ENCODE results near the gene TRPT1. TPM values are rescaled to one million over a fixed set of nuclear protein-coding genes. Genes with fewer than 3 reads are reported as not detected.

Gene TRPT1
- polyA plus RNA-seq, 3 donors: 24.8 to 34.6 (median 31.6) TPM

DNA sequence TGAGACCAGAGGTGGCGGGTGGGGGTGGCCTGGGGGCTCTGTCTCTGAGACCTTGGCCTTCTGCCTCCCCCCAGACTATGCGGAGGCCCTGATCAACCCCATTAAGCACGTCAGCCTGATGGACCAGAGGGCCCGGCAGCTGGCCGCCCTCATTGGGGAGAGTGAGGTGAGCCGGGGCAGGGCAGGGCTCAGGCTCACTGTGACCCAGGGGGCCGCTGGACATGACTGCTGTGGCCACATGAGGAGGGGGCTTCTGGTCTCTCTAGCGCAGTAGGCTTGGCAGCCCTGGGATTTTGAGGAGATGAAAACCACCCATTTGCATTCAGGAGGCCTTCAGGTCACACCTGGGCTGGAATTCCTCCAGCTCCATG, 37.9 kb upstream of the TRPT1 start:
- peaks cover 19 to 20% of the 10 kb centered on the region in 2 donors for H3K4me1 ChIP-seq (ENCODE audit: control insufficient read depth in 1 of 2, insufficient read depth in 2 of 2, low read length in 2 of 2)
- TF ChIP-seq, protein P1, sequence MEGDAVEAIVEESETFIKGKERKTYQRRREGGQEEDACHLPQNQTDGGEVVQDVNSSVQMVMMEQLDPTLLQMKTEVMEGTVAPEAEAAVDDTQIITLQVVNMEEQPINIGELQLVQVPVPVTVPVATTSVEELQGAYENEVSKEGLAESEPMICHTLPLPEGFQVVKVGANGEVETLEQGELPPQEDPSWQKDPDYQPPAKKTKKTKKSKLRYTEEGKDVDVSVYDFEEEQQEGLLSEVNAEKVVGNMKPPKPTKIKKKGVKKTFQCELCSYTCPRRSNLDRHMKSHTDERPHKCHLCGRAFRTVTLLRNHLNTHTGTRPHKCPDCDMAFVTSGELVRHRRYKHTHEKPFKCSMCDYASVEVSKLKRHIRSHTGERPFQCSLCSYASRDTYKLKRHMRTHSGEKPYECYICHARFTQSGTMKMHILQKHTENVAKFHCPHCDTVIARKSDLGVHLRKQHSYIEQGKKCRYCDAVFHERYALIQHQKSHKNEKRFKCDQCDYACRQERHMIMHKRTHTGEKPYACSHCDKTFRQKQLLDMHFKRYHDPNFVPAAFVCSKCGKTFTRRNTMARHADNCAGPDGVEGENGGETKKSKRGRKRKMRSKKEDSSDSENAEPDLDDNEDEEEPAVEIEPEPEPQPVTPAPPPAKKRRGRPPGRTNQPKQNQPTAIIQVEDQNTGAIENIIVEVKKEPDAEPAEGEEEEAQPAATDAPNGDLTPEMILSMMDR (IDR thresholded peaks at IDR 0.05): no peak

DNA sequence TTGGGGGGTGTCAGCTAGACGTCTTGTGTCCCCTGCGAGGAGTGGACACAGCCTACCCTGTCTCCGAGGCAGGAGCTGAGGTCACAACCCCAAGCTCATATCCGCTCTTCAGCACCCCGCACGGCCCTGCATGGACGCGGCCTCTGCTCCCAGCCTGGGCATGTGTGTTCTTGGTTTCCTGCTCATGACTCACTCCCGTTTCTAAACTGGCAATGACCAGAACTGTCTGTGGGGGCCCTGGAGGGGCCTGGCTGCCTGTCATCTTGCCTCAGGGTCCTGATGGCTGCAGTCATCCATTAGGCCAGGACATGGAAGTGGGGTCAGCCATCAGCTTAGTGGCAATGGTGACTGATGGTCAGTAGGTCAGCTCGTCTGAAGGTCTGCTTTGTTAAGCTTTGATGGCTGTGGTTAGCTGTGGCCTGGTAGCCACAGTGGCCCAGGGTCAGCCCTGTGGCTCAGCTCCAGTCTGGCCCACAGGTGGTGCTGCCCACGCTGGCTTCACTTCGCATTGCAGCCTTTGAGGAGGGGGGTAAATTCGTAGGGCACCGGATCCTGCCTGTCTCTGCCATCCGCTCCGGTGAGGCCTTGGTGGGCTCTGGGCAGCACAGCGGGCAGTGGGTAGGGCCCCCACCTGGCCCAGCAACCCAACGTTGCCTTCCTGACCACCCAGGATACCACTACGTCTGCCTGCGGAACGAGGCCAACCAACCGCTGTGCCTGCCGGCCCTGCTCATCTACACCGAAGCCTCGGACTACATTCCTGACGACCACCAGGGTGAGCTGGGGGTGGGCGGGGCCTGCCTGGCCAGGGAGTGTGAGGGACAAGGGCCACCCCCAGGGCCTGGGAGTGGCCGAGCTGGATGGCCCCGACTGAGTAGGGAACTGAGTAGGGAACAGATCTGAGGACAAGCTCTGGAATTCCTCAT, 37.3 kb upstream of the TRPT1 start:
- Mint-ChIP-seq H3K27me3 (ENCODE audit: low read depth in 3 of 3) (no peaks in the 10 kb centered on the region), H3K9me3 (peaks cover 0 to 4% (median 0%) of the 10 kb centered on the region in 7 donors), H3K36me3 (peaks cover 57 to 79% of the 10 kb centered on the region in 2 donors), H3K4me3 (no peak overlapping the region), H3K27ac (peak overlapping the region in 1 of 7 donors; percentile 59), H3K4me1 (peaks cover 10% of the 10 kb centered on the region)
- 87% methylated on average over 24 of the region's 29 CpGs for whole genome bisulfite sequencing (ENCODE audit: insufficient coverage)
- Histone ChIP-seq H3K4me2 (replicated peaks; ENCODE audit: extremely low read depth, low read length, poor library complexity, severe bottlenecking) (no peak overlapping the region), H3K4me1 (ENCODE audit: control insufficient read depth in 1 of 2, insufficient read depth in 2 of 2, low read length in 2 of 2) (peaks cover 12 to 13% of the 10 kb centered on the region in 2 donors), H3K4me3 (replicated peaks in 1 of 3; ENCODE audit: low read depth in 2 of 3, low read length in 3 of 3) (no peak overlapping the region), H3K27ac (ENCODE audit: low read depth in 1 of 2, low read length in 2 of 2) (no peak overlapping the region), H3K9me3 (replicated peaks in 1 of 2; ENCODE audit: control insufficient read depth in 1 of 2, insufficient read depth in 1 of 2, low read length in 2 of 2) (no peaks in the 10 kb centered on the region), H2AFZ (ENCODE audit: insufficient read depth, low read depth, low read length, poor library complexity, severe bottlenecking) (no peak overlapping the region), H3K79me2 (ENCODE audit: insufficient read depth, low read length) (no peaks in the 10 kb centered on the region), H3K36me3 (replicated peaks in 1 of 2; ENCODE audit: control insufficient read depth in 1 of 2, insufficient read depth in 2 of 2, low read length in 2 of 2) (peaks cover 80 to 83% of the 10 kb centered on the region in 2 donors), H3K27me3 (ENCODE audit: control insufficient read depth in 2 of 2, insufficient read depth in 2 of 2, low read length in 2 of 2) (no peaks in the 10 kb centered on the region), H3K9ac (ENCODE audit: insufficient read depth, low read length, poor library complexity, severe bottlenecking) (no peak overlapping the region), H4K20me1 (ENCODE audit: insufficient read depth, low read length) (peaks cover 7% of the 10 kb centered on the region)
- intact Hi-C loops (cut with micrococcal nuclease): no loop called here
- no peak for DNase-seq
- TF ChIP-seq, protein P1 (IDR thresholded peaks at IDR 0.05): no peak

More for the DNA sequence above, 37.9 kb upstream of the TRPT1 start:
- Mint-ChIP-seq H3K9me3 (peaks cover 0 to 4% (median 0%) of the 10 kb centered on the region in 7 donors), H3K4me3 (no peak overlapping the region), H3K27ac (no peak overlapping the region), H3K4me1 (peaks cover 17% of the 10 kb centered on the region), H3K36me3 (peaks cover 52 to 73% of the 10 kb centered on the region in 2 donors), H3K27me3 (ENCODE audit: low read depth in 3 of 3) (no peaks in the 10 kb centered on the region)
- Histone ChIP-seq H3K36me3 (replicated peaks in 1 of 2; ENCODE audit: control insufficient read depth in 1 of 2, insufficient read depth in 2 of 2, low read length in 2 of 2) (peaks cover 74 to 77% of the 10 kb centered on the region in 2 donors), H2AFZ (ENCODE audit: insufficient read depth, low read depth, low read length, poor library complexity, severe bottlenecking) (no peak overlapping the region), H3K9me3 (replicated peaks in 1 of 2; ENCODE audit: control insufficient read depth in 1 of 2, insufficient read depth in 1 of 2, low read length in 2 of 2) (no peaks in the 10 kb centered on the region), H3K27me3 (ENCODE audit: control insufficient read depth in 2 of 2, insufficient read depth in 2 of 2, low read length in 2 of 2) (no peaks in the 10 kb centered on the region), H4K20me1 (ENCODE audit: insufficient read depth, low read length) (peaks cover 7% of the 10 kb centered on the region), H3K4me2 (replicated peaks; ENCODE audit: extremely low read depth, low read length, poor library complexity, severe bottlenecking) (no peak overlapping the region), H3K4me3 (replicated peaks in 1 of 3; ENCODE audit: low read depth in 2 of 3, low read length in 3 of 3) (no peak overlapping the region), H3K9ac (ENCODE audit: insufficient read depth, low read length, poor library complexity, severe bottlenecking) (no peak overlapping the region), H3K79me2 (ENCODE audit: insufficient read depth, low read length) (no peaks in the 10 kb centered on the region), H3K27ac (ENCODE audit: low read depth in 1 of 2, low read length in 2 of 2) (no peak overlapping the region)
- intact Hi-C loops (cut with micrococcal nuclease): no loop called here
- WGBS (ENCODE audit: insufficient coverage): 96% methylated on average over 6 of the region's 8 CpGs
- no peak for DNase-seq
